Stimulated activated CD4-positive, alpha-beta T cell treated with anti-CD3 and anti-CD28 coated beads, TNF-alpha, amount 100 ng/mL, for 48 hours (primary cell): Measurements from ENCODE around the gene EMSY.

ENCODE experiments used
- DNase-seq, 3 donors: peaks; one replicate each; pipeline ENCODE4 v3.0.0-alpha.2; 2020; ENCODE audit warnings: low read depth in 3 of 3

The EMSY gene

DNA sequence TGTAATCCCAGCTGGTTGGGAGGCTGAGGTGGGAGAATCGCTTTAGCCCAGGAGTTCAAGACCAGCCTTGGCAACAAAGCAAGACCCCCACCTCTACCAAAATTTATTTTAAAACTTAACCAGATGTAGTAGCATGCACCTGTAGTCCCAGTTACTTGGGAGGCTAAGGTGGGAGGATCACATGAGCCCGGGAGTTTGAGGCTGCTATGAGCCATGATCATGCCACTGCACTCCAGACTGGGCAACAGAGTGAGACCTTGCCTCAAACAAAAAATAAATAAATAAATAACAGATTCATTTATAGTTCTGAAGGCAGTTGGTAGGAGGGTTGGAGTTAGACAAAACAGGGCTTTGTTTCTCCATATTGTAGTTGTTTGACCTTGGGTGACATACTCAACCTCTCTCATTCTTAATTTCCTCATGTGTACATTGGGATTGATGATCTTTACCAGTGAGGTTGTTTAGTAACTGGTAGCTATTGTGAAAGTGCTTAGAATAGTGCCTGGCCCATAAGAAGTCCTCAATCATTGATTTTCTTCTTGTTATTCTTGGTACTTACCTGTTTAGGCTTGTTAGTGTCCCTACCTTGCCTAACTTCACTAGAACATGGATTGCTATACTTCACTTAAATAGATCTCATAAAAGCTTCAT is 79.1 kb downstream of the EMSY start:
- no peak for DNase-seq

DNA sequence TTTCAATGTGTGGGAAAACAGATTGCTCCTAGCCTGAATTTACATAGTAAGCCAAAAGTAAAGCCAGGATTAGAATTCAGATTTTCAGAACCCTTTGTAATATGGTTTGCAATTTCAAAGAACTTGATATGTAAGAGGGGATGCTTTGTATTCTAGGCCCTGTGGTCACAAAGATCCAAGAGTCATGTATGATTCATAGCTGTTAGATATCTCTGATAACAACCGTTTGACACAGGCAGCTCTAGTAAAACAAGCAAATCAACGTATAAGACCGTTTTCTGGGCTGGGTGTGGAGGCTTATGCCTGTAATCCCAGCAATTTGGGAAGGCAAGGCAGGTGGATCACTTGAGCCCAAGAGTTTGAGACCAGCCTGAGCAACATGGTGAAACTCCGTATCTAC is 79.6 kb downstream of the EMSY start:
- no peak for DNase-seq

DNA sequence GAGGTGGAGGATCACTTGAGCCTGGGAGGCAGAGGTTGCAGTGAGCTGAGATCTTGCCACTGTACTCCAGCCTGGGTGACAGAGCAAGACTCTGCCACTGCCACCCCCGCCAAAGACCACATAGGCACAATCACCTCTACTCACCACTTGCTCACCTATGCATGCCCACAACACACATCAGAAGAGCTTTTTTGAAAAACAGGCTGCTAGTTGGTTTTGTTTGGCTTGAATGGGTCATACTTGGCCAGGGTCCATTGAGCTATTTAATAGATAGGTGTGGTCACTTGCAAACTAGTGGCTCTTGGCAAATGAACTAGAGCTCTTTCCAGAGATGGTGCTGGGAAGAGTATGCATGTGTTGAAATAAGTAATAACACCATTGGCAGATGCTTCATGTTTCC is 80.1 kb downstream of the EMSY start:
- DNase-seq, result no peak

DNA sequence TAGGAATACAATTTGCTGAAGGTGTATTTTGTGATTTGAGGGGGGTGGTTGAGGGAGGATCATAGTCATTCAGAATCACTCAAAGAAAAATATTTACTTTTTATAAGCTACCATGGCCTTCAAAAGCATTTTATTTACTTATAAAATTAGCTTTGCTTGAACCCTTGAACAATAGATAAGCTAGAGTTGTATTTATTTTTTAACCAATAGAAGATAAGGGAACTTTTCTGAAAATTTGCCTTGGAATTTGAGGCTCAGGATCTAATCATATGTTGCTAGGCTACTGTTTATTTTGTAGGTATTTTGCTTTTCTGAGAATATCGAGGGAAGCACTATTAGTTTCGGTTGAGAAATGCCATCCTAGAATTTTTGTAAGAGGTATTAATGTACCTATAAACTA is 82.1 kb downstream of the EMSY start:
- no peak for DNase-seq

DNA sequence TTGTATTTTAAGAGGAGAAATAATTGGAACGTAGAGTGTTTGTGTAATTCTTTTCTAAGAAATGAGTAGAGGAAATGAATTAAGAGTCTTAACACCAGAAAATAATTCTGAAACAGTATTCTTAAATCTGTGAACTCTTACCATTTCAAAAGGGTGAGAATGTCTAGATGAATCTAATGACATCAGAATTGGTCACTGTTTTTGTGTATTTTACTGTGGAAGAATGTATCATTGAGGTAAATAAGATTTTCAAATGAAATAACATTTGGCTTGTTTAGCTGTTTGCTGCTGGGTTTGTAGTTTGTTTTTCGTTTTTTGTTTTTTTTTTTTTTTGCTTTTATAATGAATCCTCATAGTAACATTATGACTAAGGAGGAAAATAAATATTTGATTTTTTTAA is 97.6 kb downstream of the EMSY start:
- no peak for DNase-seq

DNA sequence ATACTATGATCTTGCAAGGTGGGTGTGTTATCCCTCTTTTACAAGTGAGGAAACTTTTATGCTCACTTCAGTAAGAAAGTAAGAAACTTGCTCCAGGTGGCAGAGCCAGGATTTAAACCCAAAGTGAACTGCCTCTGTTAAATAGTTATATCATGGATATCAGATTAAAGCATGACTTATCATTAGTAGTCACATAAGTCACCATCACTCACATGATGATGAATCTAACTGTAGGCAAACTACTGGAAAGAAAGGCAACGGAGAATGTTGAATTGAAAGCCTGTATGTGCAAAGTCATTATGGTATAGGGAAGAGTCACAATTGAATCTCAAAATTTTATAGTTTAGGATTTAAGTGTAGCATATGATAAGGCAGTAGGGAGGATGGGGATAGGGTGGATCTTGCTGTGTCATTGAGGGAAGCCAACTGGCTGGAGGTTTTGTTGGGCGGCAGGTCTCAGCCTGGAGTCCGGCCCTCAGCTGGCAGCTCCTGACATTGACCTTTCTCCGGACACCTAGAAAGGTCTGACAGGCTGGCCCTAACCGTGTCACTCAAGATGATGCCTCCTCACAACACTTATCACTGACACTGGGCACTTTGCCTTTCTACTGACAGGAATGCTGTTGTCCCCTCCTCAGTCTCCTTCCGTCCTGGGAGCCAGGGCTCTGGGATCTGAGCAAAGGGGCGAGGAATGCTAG is 98.3 kb downstream of the EMSY start:
- no peak for DNase-seq

DNA sequence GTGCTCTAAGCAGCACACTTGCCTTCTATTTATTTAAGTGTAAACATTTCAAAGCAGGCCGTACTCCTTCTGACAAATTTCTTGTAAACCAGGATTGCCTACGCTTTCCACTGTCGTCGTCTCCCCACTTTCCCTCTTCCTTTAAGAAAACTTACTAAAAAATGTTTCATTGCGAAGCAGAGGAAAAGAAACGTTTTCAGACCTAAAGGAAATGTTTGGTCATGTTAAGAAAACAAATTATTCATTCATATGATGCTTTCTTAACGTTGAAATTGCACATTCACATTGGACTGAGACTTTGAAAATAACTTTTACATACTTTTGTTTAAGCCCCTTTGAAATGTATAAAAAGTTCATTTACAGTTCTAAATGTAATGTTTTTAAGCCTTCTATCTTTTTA is 106.0 kb downstream of the EMSY start:
- DNase-seq, result no peak

DNA sequence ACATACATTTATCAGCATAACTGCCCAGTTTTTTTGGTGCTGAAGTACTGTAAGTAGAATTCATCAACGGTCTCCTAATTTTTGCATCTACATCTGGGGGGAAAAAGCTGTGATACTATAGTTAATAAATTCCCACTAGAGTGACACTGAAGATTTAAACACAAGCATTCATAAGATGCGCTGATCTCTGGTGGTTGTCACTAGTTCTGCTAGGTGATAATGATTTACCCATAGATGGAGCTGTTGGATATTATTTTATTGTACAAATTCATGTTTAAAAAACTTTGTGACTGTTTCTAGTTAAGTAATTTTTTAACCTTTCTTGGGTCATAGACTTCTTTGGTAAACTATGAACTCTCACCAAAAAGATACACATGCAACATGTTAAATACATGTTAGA is 106.6 kb downstream of the EMSY start:
- no peak for DNase-seq

DNA sequence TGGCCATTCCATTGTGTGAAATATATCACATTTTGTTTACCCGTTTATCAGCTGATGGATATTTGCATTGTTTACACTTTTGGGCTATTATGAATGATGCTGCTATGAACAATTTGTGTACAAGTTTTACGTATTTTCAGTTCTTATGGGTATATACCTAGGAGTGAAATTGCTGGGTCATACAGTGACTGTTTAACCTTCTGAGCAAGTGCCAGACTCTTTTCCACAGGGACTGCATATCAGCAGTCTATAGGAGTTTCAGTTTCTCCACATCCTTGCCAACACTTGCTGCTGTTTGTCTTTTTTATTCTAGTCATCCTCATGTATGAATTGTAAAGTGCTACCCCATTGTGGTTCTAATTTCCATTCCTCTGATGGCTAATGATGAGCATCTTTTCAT is 108.2 kb downstream of the EMSY start:
- no peak for DNase-seq

DNA sequence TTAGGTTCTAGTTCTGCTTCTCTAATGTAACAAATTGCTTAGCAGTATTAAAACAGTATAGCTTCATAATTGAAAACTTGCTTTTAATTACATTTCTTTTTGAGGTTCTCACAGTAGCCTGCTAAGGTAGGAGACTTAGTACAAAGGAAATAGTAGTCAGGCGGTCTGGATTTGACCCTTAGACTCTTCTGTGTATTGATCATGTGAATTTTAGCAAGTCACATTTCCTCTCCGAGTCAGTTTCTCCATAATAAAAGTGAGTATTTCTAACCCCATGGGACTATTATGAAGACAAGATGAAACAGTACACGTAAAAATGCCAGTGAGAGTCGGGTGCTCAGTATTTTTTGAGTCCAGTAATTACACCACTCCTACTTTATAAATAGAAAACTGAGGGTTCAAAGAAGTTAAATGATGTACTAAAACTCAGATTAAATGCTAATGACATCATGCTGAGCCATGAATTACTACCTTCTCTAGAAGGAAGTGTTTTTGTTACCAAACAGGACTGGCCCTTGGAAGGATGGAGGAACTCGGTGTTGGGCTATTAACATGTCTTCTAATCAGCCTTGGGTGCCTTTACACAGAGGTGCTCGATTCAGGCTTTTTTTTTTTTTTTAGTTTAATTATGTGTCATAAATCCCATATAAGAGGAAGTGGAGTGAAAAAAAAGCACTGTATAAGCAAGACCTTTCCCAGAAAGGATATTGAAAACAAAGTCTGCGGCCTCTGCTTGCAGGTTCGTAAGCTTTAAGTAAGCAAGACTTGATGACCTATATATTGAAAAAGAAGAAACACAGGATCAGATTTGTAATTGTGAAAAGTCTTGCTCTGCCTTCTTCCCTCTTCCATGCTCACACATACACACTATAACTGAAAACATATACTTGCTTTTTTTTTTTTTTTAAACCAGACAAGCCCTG is 109.0 kb downstream of the EMSY start:
- DNase-seq, result no peak

DNA sequence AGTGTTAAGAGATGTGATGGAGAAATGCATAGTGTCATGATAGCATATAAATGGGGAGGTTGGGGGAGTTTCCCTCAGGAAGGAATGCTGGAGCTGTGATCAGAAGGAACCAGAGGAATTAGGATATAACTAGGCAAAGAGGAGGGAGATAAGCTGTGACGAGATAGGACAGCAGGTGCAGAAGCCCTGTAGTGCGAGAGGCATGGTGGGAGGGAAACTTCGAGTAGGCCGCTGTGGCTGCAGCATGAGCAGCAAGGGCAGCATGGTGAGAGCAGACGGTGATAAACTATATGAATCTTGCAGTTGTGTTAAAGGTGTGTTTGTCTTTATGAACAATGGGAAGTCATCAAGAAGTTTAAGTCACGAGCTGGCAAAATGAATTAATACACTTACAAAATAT is 109.9 kb downstream of the EMSY start:
- DNase-seq, result no peak

DNA sequence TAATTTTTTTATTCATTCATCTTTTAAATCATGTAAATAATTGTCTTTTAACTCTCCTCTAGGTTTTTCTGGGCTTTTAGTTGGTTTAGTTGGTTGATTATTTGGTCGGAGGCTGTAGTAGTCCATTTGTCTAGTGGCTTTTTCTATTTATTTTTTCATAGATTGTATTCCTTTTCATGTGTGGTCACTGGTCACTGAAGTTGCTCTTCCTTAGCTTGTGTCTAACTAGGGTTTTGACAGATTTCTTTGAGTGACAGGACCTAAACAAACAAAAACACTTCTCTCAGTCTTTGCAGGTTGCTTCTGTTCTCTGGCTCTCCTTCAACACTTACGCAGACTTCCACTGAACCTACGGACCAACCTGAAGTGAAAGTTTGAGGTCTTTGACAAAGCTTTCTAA is 112.6 kb downstream of the EMSY start:
- no peak for DNase-seq

DNA sequence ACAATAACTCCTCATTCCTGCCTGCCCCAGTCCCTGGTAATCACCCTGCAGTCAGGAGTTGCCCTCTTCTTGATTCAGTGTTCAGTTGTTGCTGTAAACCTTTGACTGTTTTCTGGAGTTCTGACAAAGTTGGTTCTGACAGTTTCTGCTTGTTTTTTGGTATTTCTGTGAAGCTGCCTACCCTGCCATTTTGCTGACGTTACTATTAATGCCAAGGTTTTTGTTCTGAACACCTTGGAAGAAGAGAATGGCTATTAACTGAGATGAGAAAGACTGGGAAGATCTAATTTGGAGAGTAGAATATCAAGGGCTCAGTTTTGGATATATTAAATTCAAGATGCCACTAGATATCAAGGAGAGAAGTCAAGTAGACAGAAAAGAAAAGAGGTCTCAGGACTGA is 113.7 kb downstream of the EMSY start:
- DNase-seq, result no peak

DNA sequence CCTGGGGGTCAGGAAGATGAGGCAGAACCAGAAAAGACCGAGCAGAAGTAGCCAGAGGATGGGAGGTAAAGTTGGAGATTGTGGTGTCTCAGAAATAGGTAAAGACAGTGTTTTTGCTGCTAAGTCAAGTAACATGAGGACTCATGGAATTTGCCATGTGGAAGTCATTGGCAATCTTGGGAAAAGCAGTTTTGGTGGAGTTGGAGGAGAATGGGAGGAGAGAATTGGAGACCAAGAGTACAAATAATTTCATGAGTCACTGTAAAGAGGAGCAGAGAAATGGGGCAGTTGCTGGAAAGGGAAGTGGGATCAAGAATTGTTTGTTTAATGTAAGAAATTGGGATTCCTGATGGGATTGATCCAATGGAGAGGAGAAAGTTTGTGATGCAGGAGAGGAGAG is 114.1 kb downstream of the EMSY start:
- no peak for DNase-seq

DNA sequence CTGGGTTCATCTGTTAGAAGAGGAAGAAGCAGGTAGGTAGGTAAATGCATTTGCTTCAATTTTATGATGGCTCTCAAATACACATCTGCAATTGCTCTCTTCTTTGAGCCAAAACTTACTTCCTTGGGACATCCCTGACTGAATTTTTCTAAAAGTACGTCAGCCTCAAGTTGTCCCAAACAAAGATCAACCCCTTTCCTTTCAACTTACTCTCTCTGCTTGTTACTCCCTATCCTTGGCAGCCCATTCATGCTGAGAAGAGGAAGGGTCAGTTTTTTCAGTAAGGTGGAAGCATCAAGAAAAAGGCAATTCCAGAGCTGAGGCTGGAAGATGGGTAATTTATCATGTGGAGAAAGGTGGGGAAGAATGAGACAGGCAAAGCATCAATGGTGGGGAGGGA is 114.5 kb downstream of the EMSY start:
- no peak for DNase-seq

DNA sequence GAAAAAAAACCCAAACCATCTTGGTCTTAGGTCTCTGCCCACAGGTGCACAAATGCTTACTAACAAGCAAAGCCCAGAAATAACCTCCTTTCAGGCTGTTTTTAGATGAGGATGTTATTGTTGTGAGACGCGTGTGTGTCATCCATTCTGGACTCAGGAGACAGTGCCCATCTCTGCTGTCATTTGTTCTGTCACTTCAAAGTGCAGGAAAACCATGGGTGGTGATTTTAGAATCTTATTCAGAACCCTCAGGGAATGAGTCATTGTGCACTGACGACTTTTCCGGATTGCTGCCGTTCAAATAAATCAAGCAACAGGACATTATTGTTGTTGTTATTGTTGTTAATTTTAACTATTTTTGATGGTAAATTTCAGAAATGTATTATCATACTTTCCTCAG is 115.4 kb downstream of the EMSY start:
- DNase-seq, result no peak

DNA sequence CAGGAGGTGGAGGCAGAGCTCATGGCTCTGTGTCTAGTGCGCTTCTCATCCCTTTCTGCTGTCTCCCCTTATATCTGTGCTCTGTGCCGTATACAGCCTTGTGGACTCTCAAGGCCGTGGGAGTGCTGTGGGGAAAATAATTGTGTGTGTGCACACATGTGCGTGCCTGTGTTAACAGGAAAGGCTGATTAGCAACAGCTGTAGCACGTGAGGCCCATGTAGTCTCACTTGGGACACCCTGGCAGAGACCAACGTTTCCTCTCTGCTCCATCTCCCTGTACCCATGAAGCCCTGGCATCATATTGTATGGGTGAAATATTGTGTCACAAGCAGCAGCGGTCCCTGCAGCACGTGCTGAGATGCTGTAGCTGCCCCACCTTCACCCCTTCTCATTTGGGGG is 116.4 kb downstream of the EMSY start:
- DNase-seq, result no peak

DNA sequence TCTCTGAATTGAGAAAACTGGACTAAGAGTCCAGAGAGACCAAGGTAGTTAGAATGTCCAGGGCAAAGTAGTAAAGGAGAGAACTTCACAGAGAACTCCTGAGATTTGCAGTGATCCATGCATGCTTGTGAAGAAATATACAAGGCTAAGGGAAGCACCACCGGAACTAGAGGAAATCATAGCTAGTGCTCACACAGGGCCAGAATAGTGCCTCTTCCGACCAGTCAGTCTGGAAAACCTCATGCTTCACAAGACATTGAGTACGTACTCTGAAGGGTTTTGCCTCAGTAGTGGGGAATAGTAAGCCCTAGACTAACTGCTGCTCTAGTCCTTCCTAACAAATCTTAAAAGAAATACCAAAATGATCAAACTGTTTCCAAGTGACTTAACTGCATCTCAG is 117.7 kb downstream of the EMSY start:
- DNase-seq, result no peak

DNA sequence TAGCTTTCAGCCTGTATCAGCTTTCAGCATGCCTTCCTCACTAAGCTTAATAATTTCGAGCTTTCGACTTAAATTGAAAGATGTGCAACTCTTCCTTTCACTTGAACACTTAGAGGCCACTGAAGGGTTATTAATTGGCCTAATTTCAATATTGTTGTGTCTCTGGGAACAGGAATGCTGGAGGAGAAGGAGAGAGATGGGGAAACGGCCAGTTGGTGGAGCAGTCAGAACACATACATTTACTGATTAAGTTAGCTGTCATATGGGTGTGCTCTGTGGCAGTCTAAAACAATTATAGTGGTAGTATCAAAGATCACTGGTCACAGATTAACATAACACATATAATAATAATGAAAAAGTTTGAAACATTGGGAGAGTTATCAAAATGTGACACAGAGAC is 119.5 kb downstream of the EMSY start:
- no peak for DNase-seq

DNA sequence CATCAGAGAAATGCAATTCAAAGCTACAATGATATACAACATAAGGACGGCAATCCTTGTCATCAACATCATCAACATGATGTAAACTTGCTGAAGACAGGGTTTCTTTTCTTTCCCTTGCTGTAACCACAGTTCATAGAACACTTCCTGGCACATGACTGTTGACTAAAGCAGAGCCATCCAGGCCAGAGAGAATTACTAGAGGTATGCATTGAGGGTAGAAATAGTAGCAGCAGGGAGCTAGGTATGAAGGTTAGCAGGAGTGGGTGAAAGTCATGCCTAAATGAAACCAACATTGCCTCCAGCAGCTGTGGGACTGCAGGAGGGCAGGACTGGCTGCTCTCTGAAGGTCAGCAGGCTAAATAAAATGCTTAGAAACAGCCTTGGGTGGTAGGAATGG is 122.0 kb downstream of the EMSY start:
- no peak for DNase-seq

DNA sequence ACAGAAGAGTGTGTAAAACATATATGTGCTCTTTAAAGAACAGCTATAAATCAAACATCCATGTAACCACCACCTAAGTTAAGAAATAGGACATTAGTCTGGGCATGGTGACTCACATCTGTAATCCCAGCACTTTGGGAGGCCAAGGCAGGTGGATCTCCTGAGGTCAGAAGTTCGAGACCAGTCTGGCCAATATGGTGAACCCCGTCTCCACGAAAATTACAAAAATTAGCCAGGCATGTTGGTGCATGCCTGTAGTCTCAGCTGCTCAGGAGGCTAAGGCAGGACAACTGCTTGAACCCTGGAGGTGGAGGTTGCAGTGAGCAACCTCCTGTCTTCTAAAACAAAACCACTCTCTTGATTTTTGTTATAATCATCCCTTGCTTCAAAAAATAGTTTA is 122.4 kb downstream of the EMSY start:
- no peak for DNase-seq

DNA sequence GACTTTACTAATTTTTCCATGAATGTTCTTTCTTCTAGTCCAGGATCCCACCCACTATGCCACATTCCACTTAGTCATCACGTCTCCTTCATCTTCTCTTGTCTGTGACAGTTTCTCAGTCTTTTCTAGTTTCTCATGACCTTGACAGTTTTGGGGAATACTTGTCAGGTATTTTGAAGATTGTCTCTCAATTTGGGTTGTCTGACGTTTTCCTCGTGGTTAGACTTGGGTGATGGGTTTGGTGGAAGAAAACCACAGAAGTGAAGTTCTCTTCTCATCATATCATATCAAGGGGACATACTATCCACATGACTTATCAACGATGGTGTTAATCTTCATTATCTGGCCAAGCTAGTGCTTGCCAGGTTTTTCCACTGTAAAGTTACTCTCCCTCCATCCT is 123.3 kb downstream of the EMSY start:
- DNase-seq, result no peak

DNA sequence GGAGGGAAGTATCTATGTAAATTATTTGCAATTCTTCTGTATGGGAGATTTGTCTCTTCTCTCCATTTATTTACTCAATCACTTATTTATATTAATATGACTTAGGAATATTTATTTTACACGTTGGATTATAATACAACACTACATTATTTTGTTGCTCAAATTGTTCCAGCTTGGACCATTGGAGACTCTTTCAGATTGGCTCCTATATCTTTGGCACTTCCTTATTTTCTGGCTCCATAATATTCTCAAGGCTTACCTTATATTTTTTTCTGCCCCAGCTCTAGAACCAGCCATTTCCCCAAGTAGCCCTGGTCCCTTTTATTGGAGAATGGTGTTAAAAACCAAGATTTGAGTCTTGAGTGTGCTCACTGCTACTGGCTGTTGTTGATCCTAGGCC is 123.8 kb downstream of the EMSY start:
- no peak for DNase-seq
